Fibroblast of lung (primary cell): Measurements from ENCODE around the gene STAB2. TPM values are rescaled to one million over a fixed set of nuclear protein-coding genes. Genes with fewer than 3 reads are reported as not detected.

Experiments used
- DNase-seq, 2 donors: peaks; one replicate each; pipeline versions ENCODE4 v3.0.0 to v3.0.0-alpha.2; 2010; ENCODE audit warnings: low read depth in 2 of 2
- H2AFZ ChIP-seq: 2 replicates; pipeline ENCODE4 v1.5.1; 2012; ENCODE audit warnings: low read length, control low read depth, inconsistent platforms
- H3K27ac ChIP-seq: 2 replicates; pipeline ENCODE4 v1.5.1; 2011; ENCODE audit warnings: low read length, control low read depth; ENCODE audit not compliant: insufficient read depth
- H3K27me3 ChIP-seq: 2 replicates; pipeline ENCODE4 v1.5.1; 2011; ENCODE audit warnings: mild to moderate bottlenecking, low read length; ENCODE audit not compliant: control insufficient read depth, insufficient read depth
- H3K36me3 ChIP-seq: 2 replicates; pipeline ENCODE4 v1.5.1; 2011; ENCODE audit warnings: low read length; ENCODE audit not compliant: control insufficient read depth, insufficient read depth
- H3K4me1 ChIP-seq: 2 replicates; pipeline ENCODE4 v1.5.1; 2011; ENCODE audit warnings: low read length; ENCODE audit not compliant: control insufficient read depth, insufficient read depth; ENCODE audit errors: extremely low read depth
- H3K4me2 ChIP-seq: 2 replicates; pipeline ENCODE4 v1.5.1; 2011; ENCODE audit warnings: low read length, control low read depth; ENCODE audit not compliant: insufficient read depth; ENCODE audit errors: extremely low read depth
- H3K4me3 ChIP-seq, 4 experiments: fragments of 200-600 bp in 1 of 4; sonication (generic) in 1 of 4; replicated peaks in 1 of 4; 2 replicates each; pipeline ENCODE4 v1.5.1; 2011 to 2016; ENCODE audit warnings: low read length in 4 of 4, low read depth in 3 of 4, mild to moderate bottlenecking in 3 of 4, control low read depth in 2 of 4, inconsistent platforms in 1 of 4, mixed read lengths in 1 of 4; ENCODE audit not compliant: insufficient read depth in 1 of 4; ENCODE audit errors: control extremely low read depth in 1 of 4
- H3K79me2 ChIP-seq: 2 replicates; pipeline ENCODE4 v1.5.1; 2012; ENCODE audit warnings: mild to moderate bottlenecking, low read length, inconsistent platforms; ENCODE audit not compliant: control insufficient read depth, insufficient read depth
- H3K9ac ChIP-seq: 2 replicates; pipeline ENCODE4 v1.5.1; 2011; ENCODE audit warnings: mild to moderate bottlenecking, low read length, control low read depth; ENCODE audit not compliant: insufficient read depth
- H3K9me3 ChIP-seq: 2 replicates; pipeline ENCODE4 v1.5.1; 2012; ENCODE audit warnings: low read depth, low read length; ENCODE audit not compliant: control insufficient read depth, insufficient read depth
- H4K20me1 ChIP-seq: 2 replicates; pipeline ENCODE4 v1.5.1; 2011; ENCODE audit warnings: low read length; ENCODE audit not compliant: control insufficient read depth, insufficient read depth; ENCODE audit errors: extremely low read depth
- CTCF ChIP-seq, 2 donors: IDR thresholded peaks in 1 of 2; conservative IDR thresholded peaks in 1 of 2; 1 replicate in 1 of 2; 2 replicates in 1 of 2; pipeline ENCODE4 v1.5.1; 2011 to 2012; ENCODE audit warnings: low read length in 2 of 2, control low read depth in 1 of 2, inconsistent platforms in 1 of 2, low read depth in 1 of 2, mild to moderate bottlenecking in 1 of 2
- EZH2 ChIP-seq: IDR thresholded peaks from 2 replicates; pipeline ENCODE4 v1.5.1; 2012; ENCODE audit warnings: low read length, control low read depth, mild to moderate bottlenecking; ENCODE audit errors: missing control alignments
- polyA plus RNA-seq, 2 donors: library from polyadenylated mRNA; depleted of rRNA in 1 of 2; stranded (reverse) in 1 of 2; unstranded in 1 of 2; fragments of >200 nt; gene quantifications; 2 replicates each; pipeline ENCODE4 v1.2.1, GENCODE V29; 2011 to 2012; ENCODE audit warnings: missing spikeins in 1 of 2
- total RNA-seq: library from RNA; depleted of rRNA; stranded (reverse); fragments of >200 nt; gene quantifications from 2 replicates; pipeline ENCODE4 v1.2.1, GENCODE V29; 2014

The STAB2 gene
- total and polyA plus RNA-seq, 2 donors (not counting 1 experiment from before 2014, with no cell fraction given): not detected

DNA sequence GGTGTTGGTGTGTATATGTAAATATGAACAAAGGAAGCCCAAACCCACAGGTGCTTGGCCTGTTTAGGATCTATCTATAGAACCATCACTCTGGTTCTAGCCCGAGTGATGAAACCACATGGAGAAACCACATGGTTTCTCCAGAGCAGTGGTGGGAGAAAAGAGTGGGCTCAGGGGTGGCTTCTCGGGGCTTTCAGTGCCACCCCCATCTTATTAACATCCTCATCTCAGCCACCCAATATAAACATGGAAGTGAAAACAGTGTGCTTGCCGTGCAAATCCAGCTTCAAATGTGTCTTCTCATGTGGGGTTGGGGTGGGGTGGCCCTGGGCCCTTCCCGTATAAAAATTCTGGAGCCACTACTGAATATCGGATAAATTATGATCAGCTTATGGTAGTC lies 109.0 kb downstream of the STAB2 start:
- Histone ChIP-seq H3K27me3 (no peaks in the 10 kb centered on the region), H3K36me3 (no peaks in the 10 kb centered on the region), H3K9me3 (no peaks in the 10 kb centered on the region), H2AFZ (no peak overlapping the region), H3K4me3 (no peak overlapping the region), H3K79me2 (no peaks in the 10 kb centered on the region), H4K20me1 (no peaks in the 10 kb centered on the region), H3K4me2 (no peak overlapping the region), H3K9ac (no peak overlapping the region), H3K4me1 (no peaks in the 10 kb centered on the region), H3K27ac (no peak overlapping the region)
- DNase-seq: no peak
- TF ChIP-seq CTCF (conservative IDR thresholded peaks at IDR 0.05 in 1 of 2, IDR thresholded peaks at IDR 0.05 in 1 of 2; ENCODE audit: low read depth in 1 of 2, low read length in 2 of 2): no peak
- TF ChIP-seq EZH2: no peak

GRCh38 chr12:103697971-103698751 lies 111.1 kb downstream of the STAB2 start:
- Histone ChIP-seq H3K27ac (no peak overlapping the region), H4K20me1 (no peaks in the 10 kb centered on the region), H3K9me3 (no peaks in the 10 kb centered on the region), H3K9ac (no peak overlapping the region), H3K36me3 (no peaks in the 10 kb centered on the region), H3K27me3 (no peaks in the 10 kb centered on the region), H3K79me2 (no peaks in the 10 kb centered on the region), H3K4me3 (no peak overlapping the region), H3K4me1 (no peaks in the 10 kb centered on the region), H2AFZ (no peak overlapping the region), H3K4me2 (no peak overlapping the region)
- TF ChIP-seq EZH2 (no peak), CTCF (conservative IDR thresholded peaks at IDR 0.05 in 1 of 2, IDR thresholded peaks at IDR 0.05 in 1 of 2; ENCODE audit: low read depth in 1 of 2, low read length in 2 of 2) (no peak)
- DNase-seq: no peak

GRCh38 chr12:103698752-103699560 lies 111.9 kb downstream of the STAB2 start:
- Histone ChIP-seq H3K27me3 (no peaks in the 10 kb centered on the region), H3K9ac (no peak overlapping the region), H3K4me3 (no peak overlapping the region), H3K4me2 (no peak overlapping the region), H2AFZ (no peak overlapping the region), H4K20me1 (no peaks in the 10 kb centered on the region), H3K9me3 (no peaks in the 10 kb centered on the region), H3K4me1 (no peaks in the 10 kb centered on the region), H3K79me2 (no peaks in the 10 kb centered on the region), H3K36me3 (no peaks in the 10 kb centered on the region), H3K27ac (no peak overlapping the region)
- TF ChIP-seq EZH2 (no peak), CTCF (conservative IDR thresholded peaks at IDR 0.05 in 1 of 2, IDR thresholded peaks at IDR 0.05 in 1 of 2; ENCODE audit: low read depth in 1 of 2, low read length in 2 of 2) (no peak)
- DNase-seq: peak in 1 of 2 donors; percentile 6
